Fibroblast of gingiva (primary cell): Measurements from ENCODE around the gene TTC5.
A peak's percentile ranks its signal among the peaks of the same experiment; 100 is the strongest.
"Not testable (repeated sequence)": the region's sequence is repeated elsewhere in the genome, so short reads cannot be mapped to it uniquely, and the experiment has no call there.

Experiments
- DNase-seq: peaks from one replicate; pipeline ENCODE4 v3.0.0-alpha.2; 2011; ENCODE audit warnings: low read depth

TTC5 gene

DNA sequence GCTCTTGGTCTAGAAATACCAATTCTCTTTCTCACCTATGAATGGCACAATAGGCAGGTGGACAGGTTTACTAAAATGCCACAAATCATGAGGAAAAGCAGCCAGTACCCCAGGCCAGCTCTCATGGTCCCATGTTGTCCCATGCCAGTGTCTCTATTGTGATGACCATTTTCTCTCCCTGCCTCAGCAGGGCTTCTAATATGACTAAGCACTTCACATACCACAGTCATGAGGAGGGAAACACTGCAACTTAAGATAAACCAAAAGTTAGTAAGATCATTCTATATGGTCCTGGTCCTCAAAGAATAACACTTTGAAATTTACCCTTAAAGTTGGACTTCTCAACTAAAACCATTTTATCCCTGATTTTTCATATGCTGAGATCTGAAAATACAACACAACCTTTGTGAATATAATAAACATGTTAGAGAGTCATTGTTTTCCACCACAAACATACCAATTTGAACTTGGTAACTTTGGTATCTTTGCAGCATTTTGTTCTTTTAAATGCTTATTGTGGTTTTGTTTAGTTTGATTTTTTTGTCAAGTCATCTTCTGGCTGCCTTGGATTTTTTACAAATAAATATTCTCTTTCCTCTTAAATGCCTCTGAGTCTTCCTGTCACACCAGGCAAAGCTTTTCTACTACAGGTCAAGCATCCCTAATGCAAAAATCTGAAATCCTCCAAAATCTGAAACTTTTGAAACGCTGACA lies 3.6 kb downstream of the TTC5 start:
- DNase-seq = no peak

DNA sequence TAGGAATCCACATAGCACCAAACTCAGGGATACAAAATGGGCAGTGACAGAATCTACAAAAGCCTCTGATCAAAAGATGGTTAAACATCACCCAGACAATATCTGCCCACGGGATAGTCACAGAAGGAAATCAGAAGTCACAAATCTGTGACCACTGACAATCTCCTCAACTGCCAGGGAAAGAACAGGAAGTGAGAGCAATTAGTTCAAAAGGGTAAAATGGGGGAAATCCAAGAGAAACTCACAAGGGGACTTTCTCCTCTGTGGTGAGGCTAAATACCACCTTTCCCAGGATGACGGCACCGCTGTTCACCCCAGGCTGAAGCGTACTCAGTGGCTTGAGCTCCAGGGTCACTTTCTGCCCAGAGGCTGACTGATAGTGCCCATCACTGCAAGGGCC lies 10.7 kb downstream of the TTC5 start:
- no peak for DNase-seq

DNA sequence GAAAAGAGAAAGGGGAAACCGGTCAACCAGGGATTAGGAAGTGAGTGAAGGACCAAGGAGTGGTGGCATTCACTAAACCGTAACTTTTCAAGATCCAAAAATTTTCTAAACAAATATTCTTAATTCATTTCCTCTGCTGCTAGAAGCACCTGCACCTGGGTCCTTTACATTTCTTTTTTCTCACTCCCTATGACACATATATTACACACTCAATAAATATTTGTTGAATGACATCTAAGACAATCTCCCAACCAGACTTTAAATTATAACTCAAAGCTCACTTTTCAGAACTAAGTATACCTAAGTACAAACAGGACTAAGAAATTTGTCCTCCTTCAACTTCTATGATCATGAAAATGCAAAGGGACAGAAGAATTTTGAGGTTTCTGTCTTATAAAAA lies 11.1 kb downstream of the TTC5 start:
- DNase-seq = no peak

DNA sequence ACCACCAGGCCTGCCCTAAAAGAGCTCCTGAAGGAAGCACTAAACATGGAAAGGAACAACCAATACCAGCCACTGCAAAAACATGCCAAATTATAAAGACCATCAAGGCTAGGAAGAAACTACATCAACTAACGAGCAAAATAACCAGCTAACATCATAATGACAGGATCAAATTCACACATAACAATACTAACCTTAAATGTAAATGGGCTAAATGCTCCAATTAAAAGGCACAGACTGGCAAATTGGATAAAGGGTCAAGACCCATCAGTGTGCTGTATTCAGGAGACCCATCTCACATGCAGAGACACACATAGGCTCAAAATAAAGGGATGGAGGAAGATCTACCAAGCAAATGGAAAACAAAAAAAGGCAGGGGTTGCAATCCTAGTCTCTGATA lies 23.8 kb downstream of the TTC5 start:
- DNase-seq = not testable (repeated sequence)

DNA sequence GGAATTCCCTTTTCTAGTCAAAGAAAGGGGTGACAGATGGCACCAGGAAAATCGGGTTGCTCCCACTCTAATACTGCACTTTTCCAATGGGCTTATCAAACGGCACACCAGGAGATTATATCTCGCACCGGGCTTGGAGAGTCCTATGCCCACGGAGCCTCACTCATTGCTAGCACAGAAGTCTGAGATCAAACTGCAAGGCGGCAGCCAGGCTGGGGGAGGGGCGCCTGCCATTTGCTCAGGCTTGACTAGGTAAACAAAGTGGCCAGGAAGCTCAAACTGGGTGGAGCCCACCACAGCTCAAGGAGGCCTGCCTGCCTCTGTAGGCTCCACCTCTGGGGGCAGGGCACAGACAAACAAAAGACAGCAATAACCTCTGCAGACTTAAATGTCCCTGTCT lies 25.5 kb downstream of the TTC5 start:
- not testable (repeated sequence) for DNase-seq

DNA sequence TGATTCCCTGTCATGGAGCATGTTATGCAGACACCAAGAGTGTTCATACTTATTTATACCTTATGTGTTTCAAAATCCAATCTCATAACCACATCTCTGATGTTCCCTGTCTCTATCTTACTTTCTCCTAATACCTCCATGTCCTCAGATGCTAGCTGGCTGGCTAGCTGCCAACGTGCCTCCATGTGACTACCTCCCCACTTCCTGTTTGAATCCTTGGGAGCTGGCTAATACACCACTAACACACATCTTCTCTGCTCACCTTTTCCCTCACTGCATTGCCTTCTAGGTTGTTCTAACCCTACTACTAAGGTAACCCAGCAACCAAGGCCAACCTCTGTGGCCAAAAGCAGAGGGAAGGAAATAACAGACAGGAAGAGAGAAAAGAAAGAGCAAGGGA lies 27.3 kb downstream of the TTC5 start:
- DNase-seq = no peak

DNA sequence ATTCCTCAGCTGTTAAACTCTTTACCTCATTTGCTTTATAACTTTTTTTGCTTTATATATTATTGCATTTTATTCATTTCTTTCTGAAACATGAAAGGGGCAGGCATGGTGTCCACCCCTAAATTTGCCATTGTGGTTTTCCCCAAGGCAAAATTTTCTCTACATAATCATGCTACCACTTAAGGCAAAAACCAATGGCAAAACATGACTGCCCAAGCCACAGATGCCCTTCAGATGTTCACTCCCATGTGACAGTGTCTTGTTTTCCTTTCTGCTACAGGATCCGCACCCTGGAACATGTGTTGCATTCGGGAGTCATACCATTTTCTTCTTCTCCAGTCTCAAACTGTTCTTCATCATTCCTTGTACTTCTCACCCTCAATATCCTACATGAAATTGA lies 28.3 kb downstream of the TTC5 start:
- DNase-seq = no peak

DNA sequence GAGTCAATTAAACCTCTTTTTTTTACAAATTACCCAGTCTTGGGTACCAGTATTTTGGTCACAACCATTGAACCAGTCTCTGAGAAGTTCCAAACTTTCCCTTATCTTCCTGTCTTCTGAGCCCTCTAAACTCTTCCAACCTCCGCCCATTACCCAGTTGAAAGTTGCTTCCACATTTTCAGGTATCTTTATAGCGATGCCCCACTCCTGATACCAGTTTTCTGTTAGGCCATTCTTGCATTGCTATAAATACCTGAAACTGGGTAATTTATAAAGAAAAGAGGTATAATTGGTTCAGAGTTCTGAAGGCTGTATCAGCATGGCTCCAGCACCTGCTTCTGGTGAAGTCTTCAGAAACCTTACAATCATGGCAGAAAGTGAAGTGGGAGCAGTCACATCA lies 31.7 kb downstream of the TTC5 start:
- no peak for DNase-seq

DNA sequence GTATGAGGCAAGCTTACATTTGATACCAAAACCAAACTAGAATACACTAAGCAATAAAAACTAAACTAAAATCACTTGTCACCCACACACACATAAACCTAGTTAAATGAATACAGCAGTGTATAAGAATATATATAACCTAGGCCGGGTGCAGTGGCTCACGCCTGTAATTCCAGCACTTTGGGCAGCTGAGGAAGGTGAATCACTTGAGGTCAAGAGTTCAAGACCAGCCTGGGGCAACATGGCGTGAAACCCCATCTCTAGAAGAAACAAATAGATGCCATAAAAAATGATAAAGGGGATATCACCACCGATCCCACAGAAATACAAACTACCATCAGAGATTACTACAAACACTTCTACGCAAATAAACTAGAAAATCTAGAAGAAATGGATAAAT lies 41.4 kb downstream of the TTC5 start:
- DNase-seq = not testable (repeated sequence)

DNA sequence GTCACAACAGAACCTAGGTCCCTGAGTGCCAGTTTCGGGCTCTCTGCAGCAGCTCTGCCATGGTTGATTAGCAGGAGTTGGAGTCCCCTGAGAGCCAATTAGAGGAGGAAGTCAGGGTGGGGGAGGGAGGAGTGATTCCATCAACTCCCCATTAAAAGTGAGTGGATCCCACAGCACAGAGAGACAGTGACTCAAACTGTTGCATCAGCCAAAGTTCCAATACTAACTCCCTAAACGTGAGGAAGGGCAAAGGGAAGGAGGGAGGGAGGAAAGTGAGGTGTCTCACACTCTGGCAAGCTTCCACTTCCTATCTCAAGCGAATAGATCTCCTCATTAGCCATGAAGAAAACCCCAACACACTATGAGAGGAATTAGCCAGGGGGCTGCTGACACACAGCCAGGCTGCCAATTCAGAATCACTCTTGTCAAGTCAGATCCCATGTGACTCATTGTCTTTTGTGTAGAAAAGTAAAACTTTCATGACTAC lies 43.1 kb downstream of the TTC5 start:
- DNase-seq = peak; percentile 34

DNA sequence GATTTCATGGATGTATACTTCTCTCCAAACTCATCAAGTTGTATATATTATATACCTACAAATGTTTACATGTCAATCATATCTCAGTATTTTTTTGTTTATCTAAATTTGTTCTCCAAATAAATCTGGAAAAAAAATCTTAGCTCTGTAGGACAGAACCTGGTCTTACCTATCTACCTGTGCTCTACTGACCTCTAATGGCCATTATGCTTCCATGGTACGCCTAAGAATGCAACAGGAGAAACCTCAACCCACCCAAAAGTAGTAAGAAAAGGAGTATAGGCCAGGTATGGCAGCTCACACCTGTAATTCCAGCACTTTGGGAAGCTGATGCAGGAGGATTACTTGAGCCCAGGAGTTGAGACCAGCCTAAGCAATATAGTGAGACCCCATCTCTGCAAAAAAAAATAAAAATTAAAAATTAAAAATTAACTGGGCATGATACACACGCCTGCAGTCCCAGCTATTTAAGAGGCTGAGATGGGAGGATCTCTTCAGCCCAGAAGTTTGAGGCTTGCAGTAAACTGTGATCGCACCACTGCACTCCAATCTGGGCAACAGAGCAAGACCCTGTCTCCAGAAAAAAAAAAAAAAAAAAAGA lies 58.0 kb downstream of the TTC5 start:
- DNase-seq = no peak
